ENCODE results near the gene UBE4B. TPM values are rescaled to one million over a fixed set of nuclear protein-coding genes. Genes with fewer than 3 reads are reported as not detected.

Gene UBE4B
- total and polyA plus RNA-seq, 9 of the 15 experiments (the other 6 are each of a cell fraction or from before 2014, with no cell fraction given): 11.7 to 73.7 (median 40.1) TPM

- in situ Hi-C loops (cut with MboI): no loop called here
- ChIA-PET CTCF (ENCODE audit: low intra/inter-chr PET ratio) (no interaction called here), POLR2A (interaction anchor here (0.9 kb wide), 1 partner anchor 79 kb away, joined by 3 read pairs; the partner anchor contains the start of gene NMNAT1)
- no peaks in the 10 kb centered on the region for H3K79me2 ChIP-seq (ENCODE audit: control insufficient read depth, insufficient read depth, low read length)
- no peaks in the 10 kb centered on the region for H3K36me3 ChIP-seq (ENCODE audit: control insufficient read depth, insufficient read depth, low read length)
- H4K20me1 ChIP-seq (replicated peaks; ENCODE audit: control insufficient read depth, insufficient read depth, low read length): no peaks in the 10 kb centered on the region
- no peak overlapping the region for H3K4me2 ChIP-seq (ENCODE audit: insufficient read depth, low read length)
- intact Hi-C loops (cut with micrococcal nuclease): no loop called here
- no peak for DNase-seq (ENCODE audit: extremely low read depth in 1 of 4, low spot score in 3 of 4)
- BruUV-seq (replicated peaks): no TSS peak
- H3K9me1 ChIP-seq (ENCODE audit: control insufficient read depth, insufficient read depth, low read length): no peaks in the 10 kb centered on the region
- no peaks in the 10 kb centered on the region for H3K27me3 ChIP-seq (ENCODE audit: control insufficient read depth in 2 of 2, insufficient read depth in 2 of 2, low read length in 2 of 2)
- no peaks in the 10 kb centered on the region; the same call in 1 of the 2 replicates for H3K9me3 ChIP-seq (replicated peaks; ENCODE audit: control insufficient read depth, insufficient read depth, low read depth, low read length)
- H3K4me3 ChIP-seq: no peak overlapping the region
- no peak overlapping the region for H3K9ac ChIP-seq (ENCODE audit: insufficient read depth in 1 of 2, low read depth in 2 of 2, low read length in 2 of 2)
- 64% methylated on average over 7 of the region's 7 CpGs for WGBS (ENCODE audit: insufficient coverage, low coverage, missing lambda C conversion rate)
- H3K27ac ChIP-seq (ENCODE audit: extremely low read depth, low read depth, low read length): no peak overlapping the region
- no peak overlapping the region for H2AFZ ChIP-seq (ENCODE audit: low read depth, low read length)
- H3K4me1 ChIP-seq (replicated peaks in 1 of 2; ENCODE audit: control insufficient read depth in 2 of 2, insufficient read depth in 2 of 2, low read length in 2 of 2): no peaks in the 10 kb centered on the region
- no peak for ATAC-seq
- FAIRE-seq: no peak
- no peak for TF ChIP-seq NFE2L1 (tag; IDR thresholded peaks at IDR 0.05; ENCODE audit: borderline replicate concordance, low read depth)
- TF ChIP-seq NRF1 (conservative IDR thresholded peaks at IDR 0.05 in 1 of 2, IDR thresholded peaks at IDR 0.05 in 1 of 2): no peak
- no peak for TF ChIP-seq CTCF (IDR thresholded peaks at IDR 0.05 in 2 of 3, conservative IDR thresholded peaks at IDR 0.05 in 1 of 3; ENCODE audit: insufficient read depth in 2 of 3, low read depth in 1 of 3, low read length in 3 of 3)
- TF ChIP-seq ELF4 (CRISPR knock-in tag; IDR thresholded peaks at IDR 0.05): no peak
- no peak for TF ChIP-seq ZNF407 (IDR thresholded peaks at IDR 0.05; ENCODE audit: low read depth)
- TF ChIP-seq CREB3 (tag; conservative IDR thresholded peaks at IDR 0.05; ENCODE audit: low read depth): no peak
- TF ChIP-seq BRCA1 (IDR thresholded peaks at IDR 0.05): no peak
- no peak for TF ChIP-seq BRCA1 (CRISPR knock-in tag; IDR thresholded peaks at IDR 0.05)
- no peak for TF ChIP-seq DPF2 (IDR thresholded peaks at IDR 0.05)
- no peak for TF ChIP-seq ZNF707 (CRISPR knock-in tag; conservative IDR thresholded peaks at IDR 0.05)
Observed at GRCh38 chr1:10022656-10023055, 10.1 kb upstream of the UBE4B start.

Measured in K562 (cell line).